Activated CD8-positive, alpha-beta memory T cell treated with anti-CD3 and anti-CD28 coated beads, Interleukin-2, amount 50 U/mL, for 4 hours (primary cell): Measurements from ENCODE around the gene UTP18.
"Not testable (repeated sequence)": the region's sequence is repeated elsewhere in the genome, so short reads cannot be mapped to it uniquely, and the experiment has no call there.

Experiments
- DNase-seq: peaks from one replicate; pipeline ENCODE4 v3.0.0-alpha.2; 2020

Gene UTP18

GRCh38 chr17:51259564-51260236 lies 646 bp upstream of the UTP18 start, which contains the start of gene MBTD1:
TSS of gene MBTD1 (minus strand) at chr17:51260049. CDS start at chr17:51225161, 34,888 bp downstream.
- peak; percentile 92 for DNase-seq

GRCh38 chr17:51261024-51261963 lies 948 bp downstream of the UTP18 start:
- DNase-seq = no peak

- DNase-seq = no peak
Observed at GRCh38 chr17:51263006-51263405, 2.7 kb downstream of the UTP18 start.

- DNase-seq = not testable (repeated sequence)
Observed at GRCh38 chr17:51264466-51264865, 4.1 kb downstream of the UTP18 start.

GRCh38 chr17:51269991-51270390 lies 9.6 kb downstream of the UTP18 start:
- DNase-seq = no peak

GRCh38 chr17:51270636-51271035 lies 10.3 kb downstream of the UTP18 start:
- DNase-seq = no peak

GRCh38 chr17:51272812-51273211 lies 12.5 kb downstream of the UTP18 start:
- DNase-seq = no peak

GRCh38 chr17:51275381-51275780 lies 15.0 kb downstream of the UTP18 start:
- no peak for DNase-seq

- DNase-seq = no peak
Observed at GRCh38 chr17:51279183-51279582, 18.8 kb downstream of the UTP18 start.

GRCh38 chr17:51287412-51287811 lies 27.1 kb downstream of the UTP18 start:
- no peak for DNase-seq

- DNase-seq = no peak
Observed at GRCh38 chr17:51289696-51290111, 29.4 kb downstream of the UTP18 start.

- not testable (repeated sequence) for DNase-seq
Observed at GRCh38 chr17:51294338-51294737, 34.0 kb downstream of the UTP18 start.

GRCh38 chr17:51298508-51299371 lies 38.4 kb downstream of the UTP18 start:
- DNase-seq = no peak

- no peak for DNase-seq
Observed at GRCh38 chr17:51299859-51300258, 39.5 kb downstream of the UTP18 start.

- DNase-seq = no peak
Observed at GRCh38 chr17:51305182-51305581, 44.8 kb downstream of the UTP18 start.

- not testable (repeated sequence) for DNase-seq
Observed at GRCh38 chr17:51312003-51312402, 51.7 kb downstream of the UTP18 start.

- DNase-seq = no peak
Observed at GRCh38 chr17:51319186-51319585, 58.8 kb downstream of the UTP18 start.

- no peak for DNase-seq
Observed at GRCh38 chr17:51322390-51323029, 62.2 kb downstream of the UTP18 start.

GRCh38 chr17:51325471-51325870 lies 65.1 kb downstream of the UTP18 start:
- no peak for DNase-seq

- not testable (repeated sequence) for DNase-seq
Observed at GRCh38 chr17:51330861-51331503, 70.6 kb downstream of the UTP18 start.

- no peak for DNase-seq
Observed at GRCh38 chr17:51335006-51335590, 74.8 kb downstream of the UTP18 start.
